Prostate gland (tissue), 2 donors: ENCODE data around the gene TRIO. TPM values are rescaled to one million over a fixed set of nuclear protein-coding genes. Genes with fewer than 3 reads are reported as not detected.

ENCODE experiments used
- DNase-seq: peaks from one replicate; pipeline ENCODE4 v3.0.0-alpha.2; 2019; ENCODE audit warnings: low spot score
- H3K27ac ChIP-seq, 2 donors: fragments of 200-600 bp; sonication (generic); 2 replicates each; pipeline ENCODE4 v1.5.1; 2017 to 2019
- H3K27me3 ChIP-seq: fragments of 200-600 bp; sonication (generic); replicated peaks from 2 replicates; pipeline ENCODE4 v1.5.1; 2019; ENCODE audit not compliant: insufficient read depth
- H3K36me3 ChIP-seq, 2 donors: fragments of 200-600 bp; sonication (generic); 1 replicate in 1 of 2; 2 replicates in 1 of 2; pipeline versions ENCODE4 v1.5.1 to v1.8.1; 2017 to 2019
- H3K4me1 ChIP-seq: fragments of 200-600 bp; sonication (generic); replicated peaks from 2 replicates; pipeline ENCODE4 v1.5.1; 2019
- H3K4me3 ChIP-seq, 2 donors: fragments of 200-600 bp; sonication (generic); 2 replicates each; pipeline ENCODE4 v1.5.1; 2017 to 2019
- H3K9me3 ChIP-seq: fragments of 200-600 bp; sonication (generic); 2 replicates; pipeline ENCODE4 v1.5.1; 2017
- CTCF ChIP-seq, 4 experiments: fragments of 200-600 bp in 2 of 4; fragments of 450-650 bp in 2 of 4; sonication (generic) in 2 of 4; IDR thresholded peaks; 1 replicate in 3 of 4; 2 replicates in 1 of 4; pipeline ENCODE4 v1.5.1; 2016 to 2019; ENCODE audit warnings: antibody characterized with exemption in 4 of 4, mild to moderate bottlenecking in 2 of 4, moderate library complexity in 2 of 4
- POLR2A ChIP-seq: fragments of 450-650 bp; IDR thresholded peaks from one replicate; pipeline ENCODE4 v1.6.1; 2016; ENCODE audit warnings: antibody characterized with exemption, mild to moderate bottlenecking
- POLR2AphosphoS5 ChIP-seq: sonication (generic); formaldehyde crosslinking; IDR thresholded peaks from one replicate; pipeline ENCODE4 v1.6.1; 2017; ENCODE audit warnings: antibody characterized with exemption
- WGBS: methylation state at CpG from one replicate; pipeline ENCODE4 v1.1.5; 2018; 5-methylcytosine and 5-hydroxymethylcytosine counted together
- intact Hi-C: fragments of 100-400 bp; cut with DNase I; formaldehyde crosslinking; loops from one replicate; pipeline ENCODE4 v1.14.2; 2022
- total RNA-seq, 2 donors: library from RNA; depleted of rRNA; stranded (reverse); fragments of >200 nt; gene quantifications; one replicate each; pipeline ENCODE4 v1.1.0, GENCODE V29; 2016

The TRIO gene
- total RNA-seq, 2 donors from 2014 or later: 90.3 to 197 TPM

GRCh38 chr5:14129123-14129522, 14.0 kb upstream of the TRIO start:
- intact Hi-C loops: no loop called here
- no peaks in the 10 kb centered on the region for H3K4me1 ChIP-seq
- no peak overlapping the region for H3K27ac ChIP-seq
- no peak overlapping the region for H3K4me3 ChIP-seq
- DNase-seq: no peak
- no peaks in the 10 kb centered on the region for H3K9me3 ChIP-seq
- no peaks in the 10 kb centered on the region for H3K36me3 ChIP-seq
- TF ChIP-seq POLR2A (no peak), CTCF (IDR thresholded peaks at IDR 0.05) (no peak), POLR2AphosphoS5 (no peak)
- no peaks in the 10 kb centered on the region for H3K27me3 ChIP-seq
- 68% methylated on average over 1 of the region's 1 CpG for WGBS

- H3K9me3 ChIP-seq: no peaks in the 10 kb centered on the region
- no peak for DNase-seq
- 30% methylated on average over 6 of the region's 6 CpGs for WGBS
- H3K27ac ChIP-seq: no peak overlapping the region
- TF ChIP-seq POLR2AphosphoS5: peak; percentile 11
- TF ChIP-seq CTCF (IDR thresholded peaks at IDR 0.05): no peak
- H3K4me1 ChIP-seq: no peaks in the 10 kb centered on the region
- no peak overlapping the region for H3K4me3 ChIP-seq
- H3K36me3 ChIP-seq: no peaks in the 10 kb centered on the region
- intact Hi-C loops: no loop called here
- H3K27me3 ChIP-seq: no peaks in the 10 kb centered on the region
These were observed 11.2 kb upstream of the TRIO start for GRCh38 chr5:14131855-14132503.

GRCh38 chr5:14133394-14133793, 9.7 kb upstream of the TRIO start:
- TF ChIP-seq POLR2AphosphoS5 (no peak), POLR2A (no peak), CTCF (IDR thresholded peaks at IDR 0.05) (no peak)
- H3K27me3 ChIP-seq: no peaks in the 10 kb centered on the region
- no peak overlapping the region for H3K27ac ChIP-seq
- intact Hi-C loops: no loop called here
- no peak for DNase-seq
- no peak overlapping the region for H3K4me3 ChIP-seq
- no peaks in the 10 kb centered on the region for H3K4me1 ChIP-seq
- no peaks in the 10 kb centered on the region for H3K36me3 ChIP-seq
- 73% methylated on average over 2 of the region's 2 CpGs for WGBS
- no peaks in the 10 kb centered on the region for H3K9me3 ChIP-seq

- DNase-seq: no peak
- 89% methylated on average over 1 of the region's 1 CpG for WGBS
- intact Hi-C loops: no loop called here
- Histone ChIP-seq H3K27me3 (no peaks in the 10 kb centered on the region), H3K4me3 (no peak overlapping the region), H3K4me1 (no peaks in the 10 kb centered on the region), H3K9me3 (no peaks in the 10 kb centered on the region), H3K36me3 (no peaks in the 10 kb centered on the region), H3K27ac (no peak overlapping the region)
- TF ChIP-seq POLR2AphosphoS5 (no peak), POLR2A (no peak), CTCF (IDR thresholded peaks at IDR 0.05) (no peak)
These were observed 9.1 kb upstream of the TRIO start for GRCh38 chr5:14134083-14134482.

- Histone ChIP-seq H3K4me1 (no peaks in the 10 kb centered on the region), H3K27me3 (no peaks in the 10 kb centered on the region), H3K9me3 (no peaks in the 10 kb centered on the region), H3K36me3 (no peaks in the 10 kb centered on the region), H3K27ac (no peak overlapping the region), H3K4me3 (no peak overlapping the region)
- TF ChIP-seq CTCF (IDR thresholded peaks at IDR 0.05): no peak
- TF ChIP-seq POLR2A: no peak
- TF ChIP-seq POLR2AphosphoS5: no peak
- 100% methylated on average over 2 of the region's 2 CpGs for WGBS
- no peak for DNase-seq
- intact Hi-C loops: no loop called here
These were observed 8.4 kb upstream of the TRIO start for GRCh38 chr5:14134771-14135170.
